Keratinocyte (primary cell): ENCODE measurements around the gene ADGRD1. TPM values are rescaled to one million over a fixed set of nuclear protein-coding genes. Genes with fewer than 3 reads are reported as not detected.

Experiments
- DNase-seq: peaks from one replicate; pipeline ENCODE4 v3.0.0-alpha.2; 2011; ENCODE audit warnings: low read depth, missing footprints, low spot score
- FAIRE-seq: peaks from 2 replicates; lab custom pipeline; 2011; peaks lifted over from hg19 to GRCh38; lab: Jason Lieb, UNC
- H2AFZ ChIP-seq: 2 replicates; pipeline ENCODE4 v1.6.0; 2012; ENCODE audit warnings: low read length, control low read depth, inconsistent platforms; ENCODE audit not compliant: control insufficient read depth
- H3K27ac ChIP-seq: 2 replicates; pipeline ENCODE4 v1.5.1; 2011; ENCODE audit warnings: low read length; ENCODE audit not compliant: control insufficient read depth, insufficient read depth
- H3K27me3 ChIP-seq: 3 replicates; pipeline ENCODE4 v1.6.0; 2011; ENCODE audit warnings: low read length; ENCODE audit not compliant: control insufficient read depth, insufficient read depth; ENCODE audit errors: extremely low read depth
- H3K36me3 ChIP-seq, 2 experiments: 2 replicates in 1 of 2; 3 replicates in 1 of 2; pipeline ENCODE4 v1.5.1; 2011; ENCODE audit warnings: low read length in 2 of 2, mild to moderate bottlenecking in 1 of 2; ENCODE audit not compliant: control insufficient read depth in 2 of 2, insufficient read depth in 2 of 2; ENCODE audit errors: extremely low read depth in 1 of 2
- H3K4me1 ChIP-seq: 3 replicates; pipeline ENCODE4 v1.5.1; 2011; ENCODE audit warnings: low read length; ENCODE audit not compliant: control insufficient read depth, insufficient read depth; ENCODE audit errors: extremely low read depth
- H3K4me2 ChIP-seq: 3 replicates; pipeline ENCODE4 v1.6.0; 2011; ENCODE audit warnings: low read depth, low read length; ENCODE audit not compliant: control insufficient read depth, insufficient read depth; ENCODE audit errors: extremely low read depth
- H3K4me3 ChIP-seq, 3 experiments: fragments of 200-600 bp in 1 of 3; sonication (generic) in 1 of 3; 2 replicates in 2 of 3; 3 replicates in 1 of 3; pipeline ENCODE4 v1.5.1; 2011 to 2016; ENCODE audit warnings: low read length in 3 of 3, mild to moderate bottlenecking in 3 of 3, control low read depth in 2 of 3, inconsistent platforms in 1 of 3, low read depth in 1 of 3, mixed read lengths in 1 of 3, mixed run types in 1 of 3, moderate library complexity in 1 of 3; ENCODE audit not compliant: control insufficient read depth in 2 of 3, insufficient read depth in 2 of 3; ENCODE audit errors: extremely low read depth in 1 of 3
- H3K79me2 ChIP-seq: 2 replicates; pipeline ENCODE4 v1.6.0; 2012; ENCODE audit warnings: low read length; ENCODE audit not compliant: control insufficient read depth, insufficient read depth
- H3K9ac ChIP-seq: 3 replicates; pipeline ENCODE4 v1.6.0; 2011; ENCODE audit warnings: low read length; ENCODE audit not compliant: control insufficient read depth, insufficient read depth; ENCODE audit errors: extremely low read depth
- H3K9me1 ChIP-seq: 3 replicates; pipeline ENCODE4 v1.6.0; 2011; ENCODE audit warnings: low read length; ENCODE audit not compliant: control insufficient read depth, insufficient read depth; ENCODE audit errors: extremely low read depth
- H3K9me3 ChIP-seq: 2 replicates; pipeline ENCODE4 v1.5.1; 2012; ENCODE audit warnings: low read depth, low read length; ENCODE audit not compliant: control insufficient read depth
- H4K20me1 ChIP-seq: 3 replicates; pipeline ENCODE4 v1.6.0; 2011; ENCODE audit warnings: low read length; ENCODE audit not compliant: control insufficient read depth, insufficient read depth; ENCODE audit errors: extremely low read depth
- EZH2 ChIP-seq: IDR thresholded peaks from one replicate; pipeline ENCODE4 v1.6.1; 2012; ENCODE audit warnings: inconsistent platforms, mild to moderate bottlenecking, low read length, moderate library complexity
- dilution Hi-C: fragments of 300-500 bp; cut with MboI; formaldehyde crosslinking; loops from one replicate; pipeline ENCODE4 v1.7.0; 2020; ENCODE audit warnings: low sequenced_read_pairs; ENCODE audit not compliant: extremely low pct_ligation_motif_present
- polyA plus RNA-seq, 5 experiments: library from polyadenylated mRNA; depleted of rRNA in 3 of 5; stranded (reverse) in 3 of 5; stranded (forward) in 1 of 5; unstranded in 1 of 5; fragments of >200 nt; gene quantifications; 1 replicate in 1 of 5; 2 replicates in 3 of 5; 3 replicates in 1 of 5; pipeline versions ENCODE4 v1.2.1 to v1.2.3, GENCODE V29; 2011 to 2012; ENCODE audit warnings: missing spikeins in 2 of 5, low read depth in 1 of 5, low replicate concordance in 1 of 5
- TF ChIP-seq, protein P1 (sequence below), 3 experiments: IDR thresholded peaks in 1 of 3; conservative IDR thresholded peaks in 1 of 3; optimal IDR thresholded peaks in 1 of 3; 2 replicates in 2 of 3; 3 replicates in 1 of 3; pipeline versions ENCODE3 to v1.5.1; 2011; ENCODE audit warnings: low read length in 3 of 3, mild to moderate bottlenecking in 3 of 3, moderate library complexity in 2 of 3, control low read depth in 1 of 3, inconsistent platforms in 1 of 3; ENCODE audit not compliant: insufficient read depth in 2 of 3; ENCODE audit errors: extremely low read depth in 1 of 3

ADGRD1 gene
- polyA plus RNA-seq, 1 donor (not counting 4 experiments of a cell fraction or from before 2014, with no cell fraction given): not detected

DNA sequence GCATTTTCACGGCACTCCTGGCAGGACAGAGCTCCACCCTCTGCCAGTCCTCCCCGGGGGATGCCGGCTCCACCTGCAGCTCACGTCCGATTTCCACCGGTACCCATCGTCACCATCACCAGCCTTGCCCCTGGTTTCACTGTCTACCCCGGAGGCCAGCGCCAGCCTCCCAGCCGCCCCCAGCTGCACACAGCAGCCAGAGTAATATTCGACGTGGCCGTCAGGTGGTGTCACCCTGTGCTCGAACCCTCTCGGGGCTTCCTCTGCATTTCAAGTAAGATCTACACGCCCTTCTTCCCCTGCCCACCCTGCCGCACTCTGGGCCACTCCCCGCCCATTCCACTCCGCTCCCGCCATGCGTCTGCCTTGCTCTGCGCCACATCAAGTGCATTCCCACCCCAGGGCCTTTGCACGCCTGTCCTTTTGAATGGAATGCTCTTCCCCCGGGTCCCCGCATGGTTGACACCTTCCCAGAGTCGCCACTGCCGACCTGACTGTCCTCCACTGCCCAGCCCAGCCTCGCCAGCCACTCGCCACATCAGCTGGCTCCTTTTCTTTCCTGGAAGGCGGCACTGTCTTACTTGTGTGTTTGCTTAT lies 80.3 kb downstream of the ADGRD1 start:
- Histone ChIP-seq H4K20me1 (no peaks in the 10 kb centered on the region), H3K27me3 (peaks cover 5% of the 10 kb centered on the region), H3K36me3 (no peaks in the 10 kb centered on the region), H3K79me2 (no peaks in the 10 kb centered on the region), H3K4me1 (no peaks in the 10 kb centered on the region), H3K4me2 (no peak overlapping the region), H3K9ac (no peak overlapping the region), H3K9me3 (peaks cover 10% of the 10 kb centered on the region), H3K27ac (no peak overlapping the region), H3K4me3 (no peak overlapping the region), H3K9me1 (no peaks in the 10 kb centered on the region), H2AFZ (no peak overlapping the region)
- dilution Hi-C loops: no loop called here
- no peak for DNase-seq
- TF ChIP-seq, protein P1, sequence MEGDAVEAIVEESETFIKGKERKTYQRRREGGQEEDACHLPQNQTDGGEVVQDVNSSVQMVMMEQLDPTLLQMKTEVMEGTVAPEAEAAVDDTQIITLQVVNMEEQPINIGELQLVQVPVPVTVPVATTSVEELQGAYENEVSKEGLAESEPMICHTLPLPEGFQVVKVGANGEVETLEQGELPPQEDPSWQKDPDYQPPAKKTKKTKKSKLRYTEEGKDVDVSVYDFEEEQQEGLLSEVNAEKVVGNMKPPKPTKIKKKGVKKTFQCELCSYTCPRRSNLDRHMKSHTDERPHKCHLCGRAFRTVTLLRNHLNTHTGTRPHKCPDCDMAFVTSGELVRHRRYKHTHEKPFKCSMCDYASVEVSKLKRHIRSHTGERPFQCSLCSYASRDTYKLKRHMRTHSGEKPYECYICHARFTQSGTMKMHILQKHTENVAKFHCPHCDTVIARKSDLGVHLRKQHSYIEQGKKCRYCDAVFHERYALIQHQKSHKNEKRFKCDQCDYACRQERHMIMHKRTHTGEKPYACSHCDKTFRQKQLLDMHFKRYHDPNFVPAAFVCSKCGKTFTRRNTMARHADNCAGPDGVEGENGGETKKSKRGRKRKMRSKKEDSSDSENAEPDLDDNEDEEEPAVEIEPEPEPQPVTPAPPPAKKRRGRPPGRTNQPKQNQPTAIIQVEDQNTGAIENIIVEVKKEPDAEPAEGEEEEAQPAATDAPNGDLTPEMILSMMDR (optimal IDR thresholded peaks at IDR 0.05 in 1 of 3, IDR thresholded peaks at IDR 0.05 in 1 of 3, conservative IDR thresholded peaks at IDR 0.05 in 1 of 3; ENCODE audit: extremely low read depth in 1 of 3, insufficient read depth in 2 of 3, low read length in 3 of 3): no peak
- no peak for TF ChIP-seq EZH2
- FAIRE-seq: no peak

DNA sequence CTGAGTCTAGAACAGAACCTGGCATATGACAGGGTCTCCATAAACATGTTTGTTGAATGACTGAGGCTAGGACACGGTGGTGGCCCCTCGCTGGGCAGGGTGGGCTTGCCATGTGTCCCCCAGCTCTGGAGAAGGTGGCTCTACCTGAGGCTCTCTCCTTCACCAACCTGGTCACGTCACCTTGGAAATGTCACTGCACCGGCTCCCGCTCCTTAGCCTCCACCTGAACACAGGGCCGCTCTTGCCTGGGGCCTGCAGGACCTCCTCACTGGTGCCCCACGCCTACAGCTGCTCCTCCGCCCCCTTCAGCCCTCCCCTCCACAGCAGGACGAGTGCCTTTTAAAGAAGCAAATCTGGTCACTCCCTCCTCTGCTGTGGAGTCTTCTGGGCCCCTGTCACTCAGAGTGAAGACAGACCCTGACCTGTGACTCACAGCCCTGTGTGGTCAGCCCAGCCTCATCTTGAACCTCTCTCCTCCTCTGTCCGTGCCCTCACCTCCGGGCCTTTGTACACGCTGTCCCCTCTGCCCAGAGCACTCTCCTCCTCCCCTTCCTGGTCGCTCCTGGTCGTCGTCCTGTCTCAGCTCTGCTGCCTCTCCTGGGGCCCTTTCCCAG lies 81.0 kb downstream of the ADGRD1 start:
- H3K9me3 ChIP-seq: peaks cover 10% of the 10 kb centered on the region
- DNase-seq (no peak), FAIRE-seq (no peak)
- no peaks in the 10 kb centered on the region for H3K4me1 ChIP-seq
- dilution Hi-C loops: no loop called here
- no peaks in the 10 kb centered on the region for H3K9me1 ChIP-seq
- no peak overlapping the region for H3K27ac ChIP-seq
- peaks cover 5% of the 10 kb centered on the region for H3K27me3 ChIP-seq
- H3K4me3 ChIP-seq: no peak overlapping the region
- no peak overlapping the region for H3K4me2 ChIP-seq
- TF ChIP-seq, protein P1 (optimal IDR thresholded peaks at IDR 0.05 in 1 of 3, IDR thresholded peaks at IDR 0.05 in 1 of 3, conservative IDR thresholded peaks at IDR 0.05 in 1 of 3; ENCODE audit: extremely low read depth in 1 of 3, insufficient read depth in 2 of 3, low read length in 3 of 3): no peak
- TF ChIP-seq EZH2: no peak
- no peaks in the 10 kb centered on the region for H3K36me3 ChIP-seq
- H3K9ac ChIP-seq: no peak overlapping the region
- H2AFZ ChIP-seq: no peak overlapping the region
- no peaks in the 10 kb centered on the region for H3K79me2 ChIP-seq
- H4K20me1 ChIP-seq: no peaks in the 10 kb centered on the region
